OCI-LY7 (cell line): ENCODE results near the gene CCDC124.

Source experiments
- CTCF ChIP-seq: fragments of 200-600 bp; sonication (generic); conservative IDR thresholded peaks from 2 replicates; pipeline ENCODE4 v1.5.1; 2014; ENCODE audit warnings: mild to moderate bottlenecking, antibody characterized with exemption, low read length, moderate library complexity, mixed read lengths
- EZH2phosphoT487 ChIP-seq: fragments of 200-600 bp; sonication (generic); IDR thresholded peaks from 2 replicates; pipeline ENCODE4 v1.6.1; 2018; ENCODE audit warnings: low read depth, borderline replicate concordance, mild to moderate bottlenecking, mixed run types, antibody characterized with exemption, low read length, moderate library complexity, mixed read lengths

- TF ChIP-seq CTCF (no peak), EZH2phosphoT487 (no peak)
Observed at GRCh38 chr19:17893766-17894165, 39.0 kb upstream of the CCDC124 start.
